ENCODE measurements around the gene ITPRIPL1.

Gene ITPRIPL1

DNA sequence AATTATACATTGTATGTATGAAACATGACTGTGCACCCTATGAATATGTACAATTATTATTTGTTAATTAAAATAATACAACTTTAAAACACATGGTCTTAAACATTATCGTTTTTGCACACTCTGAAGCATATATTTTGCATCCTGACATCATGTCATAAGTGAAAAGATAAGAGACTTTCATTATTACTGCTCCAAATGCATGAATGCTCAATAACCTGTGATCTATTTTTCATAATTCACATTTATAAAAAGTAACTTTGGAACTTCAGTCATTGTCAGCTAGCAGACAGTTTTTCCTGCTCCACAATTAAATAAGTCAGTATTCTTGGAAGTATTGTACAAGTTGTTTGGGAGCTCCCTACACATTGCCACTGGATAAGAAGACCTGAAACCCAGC, 1.3 kb upstream of the ITPRIPL1 start:
- no peak for DNase-seq

DNA sequence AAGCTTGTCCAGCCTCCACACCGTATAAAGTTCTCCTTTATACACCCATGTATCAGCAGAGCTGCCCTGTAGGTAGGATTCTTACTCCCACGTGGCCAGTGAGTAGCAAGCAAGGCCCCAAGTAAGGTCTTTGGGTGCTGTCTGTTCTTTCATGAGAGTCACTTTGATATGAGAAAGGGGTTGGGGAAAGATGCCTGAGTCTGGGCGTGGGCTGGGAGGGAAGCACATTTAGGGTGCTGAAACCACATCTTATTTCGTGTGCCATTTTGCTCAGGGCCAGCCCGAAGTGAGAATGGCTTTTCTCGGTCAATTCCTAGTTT, 436 bp upstream of the ITPRIPL1 start:
- DNase-seq: peak; percentile 53

DNA sequence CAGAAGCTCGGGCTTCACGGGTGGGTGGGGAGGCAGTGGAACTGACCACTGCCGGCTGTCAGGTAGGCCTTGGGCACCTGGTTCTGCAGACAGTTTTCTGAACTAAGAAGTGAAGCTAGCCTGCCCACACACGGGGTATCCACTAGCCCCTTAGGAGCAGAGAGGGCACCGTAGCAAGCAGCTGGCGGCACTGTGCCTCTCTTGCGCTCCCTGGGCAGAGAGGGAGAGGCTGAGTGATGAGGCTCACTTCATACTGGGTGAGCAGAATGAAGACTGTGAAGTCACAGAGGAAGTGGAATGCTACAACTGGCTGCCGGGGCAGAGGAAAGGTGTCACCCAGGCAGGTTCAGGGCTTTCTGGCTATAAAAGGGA, 753 bp downstream of the ITPRIPL1 start:
- DNase-seq: peak; percentile 60

DNA sequence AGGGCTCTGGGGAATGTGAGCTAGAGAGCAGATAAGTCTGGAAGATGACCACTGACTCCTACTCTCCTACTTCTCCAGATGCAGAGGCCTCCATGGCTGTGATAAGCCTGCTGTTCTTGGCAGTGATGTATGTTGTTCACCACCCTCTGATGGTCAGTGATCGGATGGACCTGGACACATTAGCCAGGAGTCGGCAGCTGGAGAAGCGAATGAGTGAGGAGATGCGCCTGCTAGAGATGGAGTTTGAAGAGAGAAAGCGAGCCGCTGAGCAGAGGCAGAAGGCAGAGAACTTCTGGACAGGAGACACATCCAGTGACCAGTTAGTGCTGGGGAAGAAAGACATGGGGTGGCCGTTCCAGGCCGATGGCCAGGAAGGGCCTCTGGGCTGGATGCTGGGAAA, 1.4 kb downstream of the ITPRIPL1 start:
- DNase-seq: no peak

DNA sequence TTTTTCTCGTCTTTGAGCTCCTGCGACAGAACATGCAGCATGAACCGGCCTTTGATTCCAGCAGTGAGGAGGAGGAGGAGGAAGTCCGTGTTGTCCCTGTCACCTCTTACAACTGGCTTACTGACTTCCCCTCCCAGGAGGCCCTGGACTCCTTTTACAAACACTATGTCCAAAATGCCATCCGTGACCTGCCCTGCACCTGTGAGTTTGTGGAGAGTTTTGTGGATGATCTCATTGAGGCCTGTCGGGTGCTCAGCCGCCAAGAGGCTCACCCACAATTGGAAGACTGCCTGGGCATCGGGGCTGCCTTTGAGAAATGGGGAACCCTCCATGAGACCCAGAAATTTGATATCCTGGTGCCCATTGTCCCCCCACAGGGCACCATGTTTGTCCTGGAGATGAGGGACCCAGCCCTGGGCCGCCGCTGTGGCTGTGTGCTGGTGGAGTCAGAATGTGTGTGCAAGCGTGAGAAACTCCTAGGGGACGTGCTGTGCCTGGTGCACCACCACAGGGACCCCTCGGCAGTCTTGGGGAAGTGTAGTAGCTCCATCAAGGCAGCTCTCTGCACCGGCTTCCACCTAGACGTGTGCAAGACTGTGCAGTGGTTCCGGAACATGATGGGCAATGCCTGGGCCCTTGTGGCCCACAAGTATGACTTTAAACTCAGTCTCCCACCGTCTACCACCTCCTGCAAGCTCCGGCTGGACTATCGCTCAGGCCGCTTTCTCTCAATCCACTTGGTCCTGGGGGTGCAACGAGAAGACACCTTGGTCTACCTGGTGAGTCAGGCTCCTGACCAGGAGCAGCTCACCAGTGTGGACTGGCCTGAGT, 2.1 kb downstream of the ITPRIPL1 start:
- DNase-seq: no peak

DNA sequence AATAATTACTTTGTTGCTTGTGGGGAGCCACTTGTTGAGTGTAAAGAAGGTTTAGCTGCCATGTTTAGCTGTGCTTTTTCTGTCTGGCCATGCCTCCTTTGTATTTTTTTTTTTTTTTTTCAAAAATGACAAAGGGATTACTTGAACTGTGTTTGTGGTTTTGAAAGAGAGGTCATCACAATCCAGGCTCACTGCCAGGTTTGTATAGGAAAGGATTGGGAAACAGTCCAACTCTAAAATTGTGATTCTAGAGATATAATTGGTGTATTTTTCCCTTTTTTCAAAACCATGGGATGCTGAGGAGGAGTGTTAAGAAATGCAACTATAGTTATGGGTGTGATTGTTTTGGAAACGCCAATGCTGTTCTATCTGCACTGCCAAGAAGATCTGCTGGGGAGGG, 4.3 kb downstream of the ITPRIPL1 start:
- peak; percentile 71 for DNase-seq

DNA sequence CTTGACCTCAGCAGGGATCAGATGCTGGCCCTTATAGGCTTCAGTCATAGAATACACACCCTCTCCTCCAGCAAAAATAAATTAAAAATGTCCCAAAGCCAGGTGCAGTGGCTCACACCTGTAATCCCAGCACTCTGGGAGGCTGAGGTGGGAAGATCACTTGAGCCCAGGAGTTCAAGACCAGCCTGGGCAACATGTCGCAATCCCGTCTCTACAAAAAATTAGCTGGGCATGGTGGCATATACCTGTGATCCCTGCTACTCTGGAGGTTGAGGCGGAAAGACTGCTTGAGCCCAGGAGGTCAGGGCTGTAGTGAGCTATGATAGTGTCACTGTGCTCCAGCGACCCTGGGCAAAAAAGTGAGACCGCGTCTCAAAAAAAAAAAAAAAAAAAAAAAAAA, 4.8 kb downstream of the ITPRIPL1 start:
- DNase-seq: no peak

DNA sequence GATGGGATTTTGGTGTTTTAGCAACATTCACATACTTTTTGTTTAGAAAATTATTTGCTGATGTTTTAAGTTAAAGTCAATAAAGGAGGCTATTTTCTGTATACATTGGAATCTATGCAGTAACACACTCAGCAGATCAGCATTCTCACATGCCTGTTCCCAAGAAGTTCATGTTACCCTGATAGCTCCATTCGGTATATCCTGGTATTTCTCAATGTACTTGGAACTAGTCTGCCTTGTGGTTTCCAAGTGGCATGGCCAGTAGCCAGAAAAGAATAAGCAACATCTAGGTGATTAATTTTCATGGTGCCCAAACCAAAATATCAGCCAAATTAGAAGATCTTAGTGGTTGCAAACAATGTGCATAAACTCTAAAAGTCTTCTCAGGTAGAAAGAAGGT, 5.3 kb downstream of the ITPRIPL1 start:
- DNase-seq: no peak

DNA sequence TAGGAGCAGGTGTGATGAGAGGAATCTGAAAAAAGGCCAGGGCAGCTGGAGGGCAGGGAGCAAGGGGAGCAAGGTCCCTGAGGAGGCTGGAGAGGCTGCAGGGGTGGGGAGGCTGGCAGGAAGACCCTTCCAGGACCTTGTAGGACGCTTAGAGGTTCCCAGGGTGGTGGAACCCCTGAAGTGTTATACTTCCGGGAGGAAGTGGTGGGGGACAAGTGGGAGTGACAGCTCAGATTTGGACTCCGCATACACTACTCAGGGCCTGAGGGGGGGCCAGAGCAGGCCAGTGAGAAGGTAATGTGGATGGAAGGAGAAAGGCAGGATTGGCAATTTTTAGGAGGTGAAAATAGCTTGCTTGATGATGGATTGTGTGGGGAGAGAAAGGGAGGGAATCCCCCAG, 8.6 kb downstream of the ITPRIPL1 start:
- DNase-seq: no peak

DNA sequence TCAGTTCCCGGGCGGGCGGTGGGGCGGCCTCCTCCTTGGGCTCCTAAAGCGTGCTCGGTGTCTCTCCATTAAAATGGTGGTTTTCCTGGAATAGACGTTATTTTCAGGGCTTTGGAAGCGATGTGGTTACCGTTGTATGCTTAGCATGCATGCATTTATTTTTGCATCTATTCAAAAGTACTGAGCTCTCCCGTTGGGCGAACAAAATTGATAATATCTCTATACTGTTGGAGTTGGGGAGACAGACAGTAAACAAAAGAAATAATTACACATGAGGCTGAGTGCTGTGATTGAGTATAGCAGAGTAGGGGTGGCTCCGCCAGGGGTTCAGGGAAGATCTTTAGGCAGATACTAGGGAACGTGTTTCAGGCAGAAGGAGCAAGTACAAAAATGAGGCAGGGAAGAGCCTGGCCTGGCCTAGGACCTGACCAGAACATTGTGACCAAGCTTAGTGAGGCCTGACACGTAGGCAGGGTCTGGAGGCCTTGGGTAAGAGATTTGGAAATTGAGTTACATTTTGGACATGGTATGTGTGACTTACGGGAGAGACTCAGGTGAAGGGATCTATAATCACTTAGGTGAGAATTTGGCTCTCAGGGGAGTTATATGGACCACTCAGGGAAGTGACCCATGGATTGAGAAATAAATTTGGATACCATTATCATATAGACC, 11.1 kb downstream of the ITPRIPL1 start:
- DNase-seq: no peak

DNA sequence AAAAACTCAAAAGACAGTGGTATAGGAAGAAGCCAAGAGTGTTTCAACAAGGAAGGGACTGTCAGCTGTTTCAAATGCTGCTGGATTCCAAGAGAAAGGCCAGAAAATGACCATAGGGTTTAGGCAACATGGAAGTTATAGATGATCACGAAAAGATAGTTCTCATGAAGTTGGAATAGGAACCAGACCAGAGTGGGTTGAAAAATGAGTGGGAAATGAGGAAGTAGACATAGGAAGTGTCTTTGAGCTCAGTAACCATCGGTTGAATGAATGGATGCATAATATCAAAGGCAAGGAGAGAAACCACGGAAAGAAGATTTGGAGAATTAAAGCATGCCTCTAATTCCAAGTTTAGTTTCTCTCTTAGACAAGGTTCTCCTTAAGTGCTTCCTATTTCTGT, 11.8 kb downstream of the ITPRIPL1 start:
- DNase-seq: no peak

DNA sequence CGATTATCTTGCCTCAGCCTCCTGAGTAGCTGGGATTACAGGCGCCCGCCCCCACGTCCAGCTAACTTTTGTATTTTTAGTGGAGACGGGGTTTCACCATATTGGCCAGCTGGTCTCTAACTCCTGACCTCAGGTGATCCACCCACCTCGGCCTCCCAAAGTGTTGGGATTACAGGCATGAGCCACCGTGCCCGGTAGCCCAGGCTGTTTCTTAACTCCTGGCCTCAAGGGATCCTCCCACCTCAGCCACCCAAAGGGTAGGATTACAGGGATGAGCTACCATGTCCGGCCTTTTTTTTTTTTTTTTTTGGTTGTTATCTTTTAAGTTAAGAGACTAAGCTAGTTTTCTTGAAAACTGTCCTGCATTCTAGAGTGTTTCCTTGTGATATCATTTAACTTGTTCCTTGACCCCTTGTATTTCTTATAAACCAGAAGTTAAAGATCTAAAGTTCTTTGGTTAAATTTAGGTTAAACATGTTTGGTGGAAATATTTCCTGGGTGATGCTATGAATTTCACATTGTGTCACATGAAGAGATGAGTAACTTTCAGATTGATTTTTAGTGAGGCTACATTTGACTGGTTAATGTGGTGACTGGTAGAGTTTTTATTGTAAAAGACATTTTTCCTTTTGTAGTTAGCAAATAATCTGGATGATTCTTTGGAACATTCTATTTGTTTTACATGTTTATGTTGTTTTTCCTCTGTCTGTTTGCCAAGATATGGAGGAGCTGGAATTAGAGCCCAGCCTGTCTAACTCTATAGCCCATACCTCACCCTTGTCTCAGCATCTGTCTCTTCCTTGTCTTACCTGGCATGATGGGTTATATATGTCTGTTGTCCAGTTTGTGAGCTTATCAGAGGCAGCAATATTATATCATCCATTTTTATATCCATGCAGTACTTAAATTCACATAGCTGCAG, 15.6 kb downstream of the ITPRIPL1 start:
- no peak for DNase-seq

DNA sequence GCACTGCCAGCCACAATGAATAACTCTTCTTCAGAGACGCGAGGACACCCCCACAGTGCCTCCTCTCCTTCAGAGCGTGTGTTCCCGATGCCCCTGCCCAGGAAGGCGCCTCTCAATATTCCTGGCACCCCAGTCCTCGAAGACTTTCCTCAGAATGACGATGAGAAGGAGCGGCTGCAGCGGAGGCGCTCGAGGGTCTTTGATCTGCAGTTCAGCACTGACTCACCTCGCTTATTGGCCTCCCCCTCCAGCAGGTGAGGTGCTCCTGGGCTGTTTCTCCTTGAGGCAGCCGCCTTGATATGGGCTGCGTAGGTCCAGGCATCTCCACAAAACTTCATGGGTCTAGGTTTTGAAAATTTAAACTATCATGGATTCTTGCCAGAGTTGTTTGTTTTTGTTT, 16.5 kb downstream of the ITPRIPL1 start:
- DNase-seq: no peak

DNA sequence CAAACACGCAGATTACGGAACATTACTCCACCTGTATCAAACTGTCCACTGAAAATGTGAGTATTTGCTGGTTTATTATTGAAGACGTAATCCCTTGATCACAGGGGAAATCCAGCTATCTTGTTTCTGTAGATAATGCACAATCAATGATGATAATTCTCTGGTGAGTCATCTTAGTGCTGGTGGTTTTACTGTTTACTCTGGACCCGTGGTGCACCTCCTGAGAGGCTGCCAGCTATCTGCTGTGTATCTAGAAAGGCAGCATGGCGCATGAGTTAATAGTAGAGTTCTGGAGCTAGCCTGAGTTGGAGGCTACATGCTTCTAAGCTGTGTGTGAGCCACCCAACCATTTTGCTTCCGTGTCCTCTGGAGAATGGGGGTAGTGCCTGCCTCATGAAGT, 17.0 kb downstream of the ITPRIPL1 start:
- peak; percentile 47 for DNase-seq

DNA sequence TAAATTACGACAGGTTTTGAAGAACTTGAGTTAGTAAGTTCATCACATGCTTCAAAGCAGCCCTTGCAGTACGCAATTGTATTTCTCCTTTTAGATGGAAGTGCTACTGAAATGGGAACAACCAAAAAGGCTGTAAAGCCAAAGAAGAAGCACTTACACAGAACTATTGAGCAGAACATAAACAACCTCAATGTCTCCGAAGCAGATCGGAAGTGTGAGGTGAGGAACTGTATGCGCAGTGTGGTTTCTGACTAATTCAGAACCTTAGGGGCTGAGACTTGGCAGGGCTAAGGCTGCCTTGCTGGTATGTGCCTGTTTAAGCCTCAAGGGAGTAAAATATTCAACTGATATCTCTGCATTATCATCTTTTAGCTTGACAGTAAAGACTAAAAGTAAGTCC, 18.9 kb downstream of the ITPRIPL1 start:
- DNase-seq: no peak

DNA sequence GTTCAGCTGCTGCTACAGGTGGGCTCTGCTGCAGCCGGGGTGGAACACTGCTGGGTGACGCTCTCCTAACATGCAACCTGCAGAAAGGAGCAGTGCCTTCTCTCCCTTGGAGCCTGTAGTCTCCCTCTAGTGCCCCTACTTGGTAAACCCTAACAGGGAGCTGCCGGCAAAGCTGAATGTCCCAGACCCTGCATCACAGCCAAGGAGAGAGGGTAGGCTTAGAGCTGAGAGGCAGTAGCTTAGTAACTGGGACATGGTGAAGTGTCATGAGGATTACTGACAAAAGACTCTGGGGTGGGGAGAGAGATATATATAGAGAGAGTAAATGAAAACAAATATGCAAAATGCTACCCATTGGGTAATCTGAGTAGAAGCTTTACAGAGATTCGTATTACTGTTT, 20.3 kb downstream of the ITPRIPL1 start:
- DNase-seq: peak; percentile 50

DNA sequence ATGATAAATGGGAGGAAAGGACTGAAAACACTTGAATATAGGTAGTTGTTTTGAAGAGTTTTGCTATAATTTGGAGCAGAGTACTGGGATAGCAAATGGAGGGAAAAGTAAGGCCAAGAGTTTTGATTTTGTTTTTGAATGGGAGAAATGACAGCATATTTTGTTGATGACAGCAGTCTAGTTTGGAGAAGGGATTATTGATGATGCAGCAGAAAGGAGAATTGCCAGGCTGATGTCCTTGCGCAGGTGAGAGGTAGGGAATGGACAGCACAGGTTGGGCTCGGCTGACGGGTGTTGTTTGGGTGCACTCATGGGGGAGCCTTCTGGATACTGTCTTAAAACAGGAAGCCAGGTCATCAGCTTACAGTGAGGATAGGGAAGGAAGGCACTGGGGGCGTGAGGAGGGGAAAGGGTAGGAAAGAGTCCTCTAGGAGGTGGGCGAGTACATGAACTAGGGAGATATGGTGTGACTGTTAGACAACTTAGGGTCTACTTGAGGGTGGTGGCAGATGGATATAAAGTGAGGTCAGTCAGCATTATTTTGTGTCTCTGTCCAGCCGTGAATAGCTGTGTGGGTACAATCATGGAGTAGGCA, 20.8 kb downstream of the ITPRIPL1 start:
- DNase-seq: no peak

DNA sequence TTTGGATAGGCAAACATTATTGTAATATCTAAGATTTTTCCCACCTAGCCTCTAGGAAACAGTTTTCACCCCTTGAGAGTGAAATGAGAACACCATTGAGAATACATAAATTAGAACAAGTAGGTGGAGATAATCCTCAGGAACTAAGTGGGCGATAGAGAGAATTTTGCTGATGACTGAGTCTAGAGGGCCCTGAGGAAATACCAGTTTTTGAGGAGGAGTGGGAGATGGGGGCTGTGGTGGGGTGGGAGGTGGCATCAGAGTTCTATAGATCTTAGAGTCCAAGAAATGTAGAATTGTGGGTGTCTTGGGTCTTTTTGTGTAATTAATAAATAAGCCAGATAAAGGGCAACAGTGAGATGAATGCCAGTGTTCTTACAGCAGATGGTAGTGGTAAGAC, 22.3 kb downstream of the ITPRIPL1 start:
- DNase-seq: no peak

DNA sequence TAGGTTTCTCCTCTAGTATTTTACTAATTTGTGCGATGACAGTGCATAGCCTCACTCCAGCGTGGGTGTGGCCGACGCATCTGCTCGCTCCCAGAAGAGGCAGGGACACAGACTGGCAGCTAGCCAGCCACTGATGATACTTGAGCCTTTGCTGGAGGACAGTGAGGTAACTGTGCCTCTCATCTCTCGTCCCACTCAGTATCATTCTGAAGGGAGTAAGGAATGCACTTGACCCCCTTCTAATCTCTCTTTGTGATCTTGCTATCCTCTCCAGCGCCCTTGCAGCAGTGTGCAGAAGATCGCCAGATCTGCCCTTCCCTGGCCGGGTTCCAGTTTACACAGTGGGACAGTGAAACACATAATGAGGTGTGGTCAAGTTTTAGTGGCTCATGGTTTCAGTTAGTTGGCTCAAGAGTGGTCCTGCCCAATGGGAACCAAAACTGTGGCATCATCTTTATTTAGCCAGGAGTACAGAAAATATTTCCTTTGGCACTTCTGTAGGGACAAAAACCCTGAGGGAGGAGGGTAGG, 28.0 kb downstream of the ITPRIPL1 start:
- peak; percentile 87 for DNase-seq

DNA sequence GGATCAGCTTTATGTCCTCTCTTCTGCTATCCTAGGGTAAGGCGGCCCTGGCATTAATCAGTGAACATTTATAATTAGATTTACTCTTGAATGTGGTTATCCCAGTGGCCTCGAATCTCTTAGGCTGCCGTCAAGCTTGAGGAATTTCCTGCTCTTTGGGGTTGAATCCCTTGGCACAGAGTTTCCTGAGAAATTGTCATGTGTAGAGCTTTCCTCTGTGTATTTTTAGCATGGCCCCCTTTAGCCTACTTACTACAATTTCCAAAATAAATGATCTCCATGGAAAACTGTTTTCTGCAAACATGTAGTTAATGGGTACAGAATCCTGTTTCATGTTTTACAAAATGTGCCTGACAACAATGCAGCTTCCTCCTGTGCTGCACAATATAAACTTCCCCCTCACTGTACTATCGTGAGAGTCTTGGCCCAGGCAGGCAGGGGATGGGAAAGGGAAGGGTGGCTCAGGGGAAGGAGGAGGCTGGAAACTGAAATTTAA, 28.5 kb downstream of the ITPRIPL1 start:
- DNase-seq: no peak

DNA sequence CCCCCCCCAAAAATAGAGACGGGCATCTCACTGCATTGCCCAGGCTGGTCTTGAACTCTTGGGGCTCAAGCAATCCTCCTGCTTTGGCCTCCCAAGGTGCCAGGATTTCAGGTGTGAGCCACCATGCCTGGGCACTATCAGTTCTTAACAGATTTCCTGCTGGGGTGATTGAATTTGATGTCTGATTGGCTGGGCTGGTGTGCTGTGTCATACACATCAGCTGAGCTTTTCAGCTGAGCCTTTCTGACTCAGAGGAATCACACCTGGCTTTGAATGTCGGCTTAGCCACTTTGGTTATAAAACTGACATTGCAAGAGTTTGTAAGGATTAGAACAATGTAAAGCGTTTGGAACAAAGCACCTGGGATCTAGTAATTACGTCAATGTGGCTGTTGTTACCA, 29.4 kb downstream of the ITPRIPL1 start:
- no peak for DNase-seq

DNA sequence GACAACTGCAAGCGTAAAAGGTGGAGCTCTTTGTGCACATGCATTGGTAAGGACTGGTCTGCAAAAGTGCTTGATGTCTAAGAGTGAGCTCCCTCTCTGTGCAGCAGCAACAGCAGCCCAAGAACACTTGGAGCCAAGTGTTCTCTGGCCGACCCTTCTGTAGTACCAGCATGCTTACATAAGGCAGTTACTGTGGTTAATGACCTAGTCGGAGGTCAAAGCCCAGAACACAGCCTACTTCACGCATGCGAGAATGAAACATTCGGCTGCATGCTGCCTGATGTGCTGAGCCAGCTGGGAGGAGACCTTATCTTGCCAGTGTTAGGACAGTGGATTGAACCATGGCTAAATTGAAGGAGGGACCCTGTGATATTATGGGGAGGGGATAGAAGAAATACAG, 31.8 kb downstream of the ITPRIPL1 start:
- no peak for DNase-seq

DNA sequence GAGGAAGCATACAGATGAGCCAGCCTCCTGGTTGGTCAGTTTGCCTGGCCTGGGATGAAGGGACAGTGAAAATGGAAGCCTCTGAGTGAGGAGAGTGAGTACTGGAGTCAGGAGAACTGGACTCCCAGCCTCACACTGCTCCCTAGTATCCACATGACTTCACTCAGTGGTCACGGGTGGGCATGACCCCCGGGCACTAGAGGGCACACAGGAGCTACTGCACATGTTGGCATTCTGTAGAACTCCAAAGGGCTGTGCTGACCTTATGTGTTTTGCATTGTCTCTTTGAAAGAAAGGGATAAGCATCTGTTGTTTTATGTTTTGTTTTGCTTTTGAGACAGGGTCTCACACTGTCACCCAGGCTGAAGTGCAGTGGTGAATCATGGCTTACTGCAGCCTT, 34.2 kb downstream of the ITPRIPL1 start:
- DNase-seq: peak; percentile 54

Measured in hematopoietic multipotent progenitor cell treated with erythropoietin and hydrocortisone succinate and interleukin-3 and kit ligand, for 6 days (in vitro differentiated cells).